Epithelial cell of esophagus (primary cell): ENCODE measurements around the gene ANXA1.
A peak's percentile ranks its signal among the peaks of the same experiment; 100 is the strongest.
"Not testable (repeated sequence)": the region's sequence is repeated elsewhere in the genome, so short reads cannot be mapped to it uniquely, and the experiment has no call there.

ENCODE experiments used
- DNase-seq: peaks from one replicate; pipeline ENCODE4 v3.0.0; 2010; ENCODE audit warnings: low read depth
- H3K4me3 ChIP-seq: 2 replicates; pipeline ENCODE4 v1.5.1; 2011; ENCODE audit warnings: mild to moderate bottlenecking, low read length, control low read depth
- TF ChIP-seq, protein P1 (sequence below): IDR thresholded peaks from 2 replicates; pipeline ENCODE4 v1.5.1; 2011; ENCODE audit warnings: low read depth, mild to moderate bottlenecking, low read length, control low read depth, inconsistent platforms; ENCODE audit not compliant: insufficient read depth; ENCODE audit errors: missing control alignments

Gene ANXA1

DNA sequence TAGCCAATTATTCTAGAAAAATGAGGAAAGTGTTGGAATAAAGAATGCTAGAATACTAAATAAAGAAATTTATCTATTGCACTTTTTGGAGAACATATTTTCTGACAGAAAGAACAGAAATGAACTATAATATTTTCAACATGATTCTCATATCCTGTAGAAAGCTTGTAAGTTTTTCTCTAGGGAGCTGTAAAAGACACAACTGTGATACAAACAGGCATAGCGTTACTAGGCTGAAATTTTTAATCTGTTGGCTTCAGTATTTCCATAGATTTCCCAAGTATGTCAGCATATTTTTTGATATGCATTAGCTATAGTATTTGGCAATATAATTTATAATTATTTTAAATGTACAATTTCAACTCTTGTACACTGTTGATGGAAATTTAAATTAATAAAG, 31.3 kb downstream of the ANXA1 start:
- H3K4me3 ChIP-seq: no peak overlapping the region
- TF ChIP-seq, protein P1, sequence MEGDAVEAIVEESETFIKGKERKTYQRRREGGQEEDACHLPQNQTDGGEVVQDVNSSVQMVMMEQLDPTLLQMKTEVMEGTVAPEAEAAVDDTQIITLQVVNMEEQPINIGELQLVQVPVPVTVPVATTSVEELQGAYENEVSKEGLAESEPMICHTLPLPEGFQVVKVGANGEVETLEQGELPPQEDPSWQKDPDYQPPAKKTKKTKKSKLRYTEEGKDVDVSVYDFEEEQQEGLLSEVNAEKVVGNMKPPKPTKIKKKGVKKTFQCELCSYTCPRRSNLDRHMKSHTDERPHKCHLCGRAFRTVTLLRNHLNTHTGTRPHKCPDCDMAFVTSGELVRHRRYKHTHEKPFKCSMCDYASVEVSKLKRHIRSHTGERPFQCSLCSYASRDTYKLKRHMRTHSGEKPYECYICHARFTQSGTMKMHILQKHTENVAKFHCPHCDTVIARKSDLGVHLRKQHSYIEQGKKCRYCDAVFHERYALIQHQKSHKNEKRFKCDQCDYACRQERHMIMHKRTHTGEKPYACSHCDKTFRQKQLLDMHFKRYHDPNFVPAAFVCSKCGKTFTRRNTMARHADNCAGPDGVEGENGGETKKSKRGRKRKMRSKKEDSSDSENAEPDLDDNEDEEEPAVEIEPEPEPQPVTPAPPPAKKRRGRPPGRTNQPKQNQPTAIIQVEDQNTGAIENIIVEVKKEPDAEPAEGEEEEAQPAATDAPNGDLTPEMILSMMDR: no peak
- no peak for DNase-seq

DNA sequence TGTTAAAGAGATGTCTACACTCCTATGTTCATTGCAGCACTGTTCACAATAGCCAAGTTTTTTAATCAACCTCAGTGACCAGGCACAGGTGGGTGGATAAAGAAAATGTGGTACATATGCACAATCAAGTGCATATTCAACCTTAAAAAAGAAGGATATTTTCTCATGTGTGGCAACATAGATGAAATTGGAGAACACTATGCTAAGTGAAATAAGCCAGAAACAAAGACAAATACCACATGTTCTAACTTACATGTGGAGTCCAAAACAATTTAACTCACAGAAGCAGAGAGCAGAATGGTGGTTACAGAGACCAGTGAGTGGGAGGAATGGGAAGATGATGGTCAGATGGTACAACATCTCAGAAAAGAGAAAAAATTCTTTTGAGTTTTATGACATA, 31.8 kb downstream of the ANXA1 start:
- H3K4me3 ChIP-seq: no peak overlapping the region
- TF ChIP-seq, protein P1: no peak
- no peak for DNase-seq

DNA sequence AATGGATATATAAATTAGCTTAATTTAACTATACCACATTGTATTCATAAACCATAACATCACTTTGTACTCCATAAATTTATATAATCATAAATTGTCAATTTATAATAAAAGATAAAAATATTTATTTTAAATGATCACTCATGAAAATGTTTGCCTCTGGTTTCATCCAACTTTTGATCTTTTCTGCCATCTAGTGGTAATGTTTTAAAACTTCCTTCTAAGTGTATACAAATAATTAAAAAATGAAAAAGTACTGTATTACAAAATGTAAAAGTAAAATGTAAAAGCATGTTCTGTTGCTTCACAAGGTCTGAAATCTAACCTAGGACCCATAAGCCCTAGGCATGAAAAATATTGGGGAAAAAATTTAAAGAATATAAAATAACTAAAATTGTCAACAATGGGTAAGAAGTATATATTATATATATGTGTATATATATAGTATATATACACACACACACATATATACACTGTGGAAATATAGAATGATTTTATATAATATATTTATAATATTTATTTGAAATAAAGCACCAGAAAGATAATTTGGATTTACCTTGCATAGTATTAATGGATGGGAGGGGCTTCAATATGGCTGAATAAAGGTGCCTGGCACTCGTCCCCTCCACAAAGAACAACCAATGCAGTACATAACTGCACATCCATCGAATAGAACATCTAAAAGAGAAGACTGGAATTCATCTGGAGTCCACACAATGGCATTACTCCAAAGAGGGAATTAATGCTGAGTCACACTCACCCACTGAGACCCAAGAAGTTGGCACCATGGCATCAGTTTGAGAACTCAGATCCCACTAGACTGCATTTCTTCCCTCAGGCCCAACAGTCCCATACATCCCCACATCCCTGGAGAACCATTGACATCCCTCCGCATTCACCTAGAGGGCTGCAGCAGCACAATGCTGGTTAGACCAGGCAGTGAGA, 32.5 kb downstream of the ANXA1 start:
- TF ChIP-seq, protein P1: peak; percentile 24
- no peak overlapping the region for H3K4me3 ChIP-seq
- peak; percentile 58 for DNase-seq

DNA sequence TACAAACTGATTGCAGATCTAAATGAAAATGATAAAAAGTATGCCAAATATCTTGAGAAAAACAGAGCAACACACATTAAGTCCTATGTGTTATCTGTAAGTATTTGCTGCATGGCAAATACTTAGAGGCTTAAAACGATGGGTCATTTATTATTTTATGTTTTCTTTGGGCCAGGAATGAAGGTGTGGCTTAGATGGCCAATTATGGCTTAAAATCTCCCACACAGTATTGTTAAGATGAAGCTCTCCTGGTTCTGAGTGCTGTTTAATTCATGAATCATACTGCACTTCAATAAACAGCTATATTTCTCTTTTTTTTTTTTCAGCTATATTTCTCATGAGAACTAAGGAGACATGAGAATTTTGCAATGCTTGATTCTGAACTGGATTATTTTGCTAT, 39.4 kb downstream of the ANXA1 start:
- not testable (repeated sequence) for DNase-seq, H3K4me3 ChIP-seq

DNA sequence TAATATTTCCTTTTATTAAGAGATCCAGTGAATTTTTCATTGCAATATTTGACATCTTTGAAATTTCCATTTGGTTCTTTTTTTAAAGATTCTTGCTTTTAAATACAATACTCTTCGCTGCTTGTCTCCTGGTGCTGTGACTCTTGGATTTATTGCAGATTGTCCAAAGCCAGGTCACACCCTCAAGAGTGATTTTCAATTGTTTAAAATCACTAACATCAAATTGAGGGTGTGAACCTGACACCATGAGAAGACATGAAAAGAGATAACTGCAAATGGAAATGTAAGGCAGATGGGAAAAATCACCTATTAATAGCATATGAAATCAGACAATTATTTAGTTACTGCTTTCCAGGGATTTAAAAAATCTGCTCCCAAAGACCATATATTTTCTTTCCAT, 42.6 kb downstream of the ANXA1 start:
- H3K4me3 ChIP-seq: no peak overlapping the region
- TF ChIP-seq, protein P1: no peak
- no peak for DNase-seq

DNA sequence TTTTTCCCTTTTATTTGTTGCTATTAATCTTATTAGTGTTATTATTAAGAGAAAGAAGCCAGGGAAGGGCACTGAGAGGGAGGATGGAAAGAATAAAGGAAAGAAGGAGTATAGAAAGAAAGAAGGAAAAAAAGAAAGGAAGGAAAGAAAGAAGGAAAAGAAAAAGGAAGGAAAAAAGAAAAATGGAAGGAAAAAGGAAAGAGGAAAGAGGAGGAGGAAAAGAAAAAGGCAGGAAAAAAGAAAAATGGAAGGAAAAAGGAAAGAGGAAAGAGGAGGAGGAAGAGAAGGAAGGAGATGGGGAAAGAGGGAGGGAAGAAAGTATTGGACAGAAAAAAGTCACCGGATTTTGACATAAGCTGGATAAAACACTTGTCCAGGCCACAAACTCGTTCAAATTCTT, 47.8 kb downstream of the ANXA1 start:
- H3K4me3 ChIP-seq: no peak overlapping the region
- DNase-seq: no peak
- TF ChIP-seq, protein P1: no peak

DNA sequence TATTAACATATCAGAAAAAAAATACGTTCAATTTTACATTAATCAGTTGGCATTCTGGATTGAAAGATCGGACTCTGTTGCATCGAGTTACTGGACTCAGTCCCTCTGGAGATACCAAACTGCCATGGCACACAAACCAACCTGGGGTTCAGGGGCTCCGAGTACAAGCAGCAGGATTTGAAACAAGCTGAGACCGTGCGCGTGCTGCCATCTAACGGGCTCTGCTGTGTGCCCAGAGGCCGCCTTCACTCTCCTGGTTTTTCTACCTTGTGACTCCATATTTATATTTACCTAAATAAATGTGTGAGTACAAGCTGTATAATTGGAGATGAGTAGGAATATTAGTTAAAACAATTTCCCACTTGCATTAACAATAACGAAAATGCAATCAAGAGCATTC, 48.2 kb downstream of the ANXA1 start:
- no peak overlapping the region for H3K4me3 ChIP-seq
- peak; percentile 36 for DNase-seq
- TF ChIP-seq, protein P1: peak; percentile 45
